PFSK-1 (cell line): Measurements from ENCODE around the gene PRR14.

Source experiments
- FOXP2 ChIP-seq: optimal IDR thresholded peaks from 2 replicates; pipeline ENCODE3; 2011; ENCODE audit warnings: borderline replicate concordance, control low read depth, inconsistent platforms; ENCODE audit not compliant: insufficient read depth; ENCODE audit errors: extremely low read length, extremely low read depth
- POLR2AphosphoS5 ChIP-seq: IDR thresholded peaks from 2 replicates; pipeline ENCODE4 v1.6.1; 2012; ENCODE audit warnings: low read depth, mild to moderate bottlenecking, control low read depth, low read length, moderate library complexity
- REST ChIP-seq, 2 experiments: IDR thresholded peaks; 2 replicates each; pipeline versions ENCODE4 v1.6.1 to v1.8.0; 2011 to 2012; ENCODE audit warnings: low read depth in 2 of 2, low read length in 2 of 2, control low read depth in 1 of 2, inconsistent platforms in 1 of 2, mild to moderate bottlenecking in 1 of 2, moderate library complexity in 1 of 2; ENCODE audit not compliant: insufficient read depth in 1 of 2
- SIN3A ChIP-seq: IDR thresholded peaks from 2 replicates; pipeline ENCODE4 v1.6.1; 2012; ENCODE audit warnings: mild to moderate bottlenecking, low read length, moderate library complexity, borderline replicate concordance; ENCODE audit not compliant: insufficient read depth
- TAF1 ChIP-seq: IDR thresholded peaks from 2 replicates; pipeline ENCODE4 v1.6.1; 2012; ENCODE audit warnings: low read length, control low read depth, borderline replicate concordance; ENCODE audit not compliant: insufficient read depth

GRCh38 chr16:30660424-30661261 is 9.9 kb downstream of the PRR14 start:
- TF ChIP-seq TAF1 (no peak), REST (IDR thresholded peaks at IDR 0.05; ENCODE audit: insufficient read depth in 1 of 2, low read depth in 2 of 2, low read length in 2 of 2) (no peak), POLR2AphosphoS5 (no peak), SIN3A (no peak), FOXP2 (no peak)
